HepG2 (cell line): ENCODE measurements around the gene NPDC1. TPM values are rescaled to one million over a fixed set of nuclear protein-coding genes. Genes with fewer than 3 reads are reported as not detected.

ENCODE experiments used
- AHR ChIP-seq: IDR thresholded peaks from 2 replicates; pipeline ENCODE4 v1.6.1; 2018; ENCODE audit warnings: missing genetic modification reagents, missing compliant biosample characterization
- ATF7 ChIP-seq, 2 experiments: fragments of 450-650 bp in 1 of 2; sonication (generic) in 1 of 2; formaldehyde crosslinking in 1 of 2; IDR thresholded peaks; 2 replicates each; pipeline versions ENCODE4 v1.4.0 to v1.6.1; 2016 to 2020; ENCODE audit warnings: antibody characterized with exemption in 1 of 2, mild to moderate bottlenecking in 1 of 2, missing genetic modification reagents in 1 of 2
- ATRX ChIP-seq: sonication (generic); formaldehyde crosslinking; IDR thresholded peaks from 2 replicates; pipeline ENCODE4 v1.4.0; 2020; ENCODE audit warnings: missing genetic modification reagents, borderline replicate concordance
- GABPA ChIP-seq, 2 experiments: IDR thresholded peaks; 2 replicates each; pipeline ENCODE4 v1.6.1; 2011 to 2016; ENCODE audit warnings: low read depth in 2 of 2, low read length in 1 of 2, missing biosample characterization in 1 of 2, missing genetic modification characterization in 1 of 2
- HNRNPUL1 ChIP-seq: fragments of 200-400 bp; formaldehyde crosslinking; IDR thresholded peaks from 2 replicates; pipeline ENCODE4 v1.6.1; 2017; ENCODE audit warnings: low read depth, mild to moderate bottlenecking, low read length, moderate library complexity
- KDM1A ChIP-seq: IDR thresholded peaks from 2 replicates; pipeline ENCODE4 v1.6.1; 2016; ENCODE audit warnings: missing compliant biosample characterization
- KLF15 ChIP-seq: sonication (generic); formaldehyde crosslinking; IDR thresholded peaks from 2 replicates; pipeline ENCODE4 v1.8.1; 2023; ENCODE audit warnings: borderline replicate concordance, mild to moderate bottlenecking, inconsistent platforms, missing genetic modification reagents, mixed read lengths
- SMAD3 ChIP-seq: sonication (generic); formaldehyde crosslinking; IDR thresholded peaks from 2 replicates; pipeline ENCODE4 v1.4.0; 2020; ENCODE audit warnings: missing genetic modification reagents
- SRSF1 ChIP-seq: fragments of 200-400 bp; formaldehyde crosslinking; optimal IDR thresholded peaks from 2 replicates; pipeline ENCODE3; 2017; ENCODE audit warnings: mild to moderate bottlenecking, low read depth, low read length, moderate library complexity
- TBP ChIP-seq: sonication (generic); formaldehyde crosslinking; IDR thresholded peaks from 2 replicates; pipeline ENCODE4 v1.5.0; 2020; ENCODE audit warnings: missing genetic modification reagents
- TOE1 ChIP-seq: sonication (generic); formaldehyde crosslinking; IDR thresholded peaks from 2 replicates; pipeline ENCODE4 v1.4.0; 2020; ENCODE audit warnings: mild to moderate bottlenecking, missing genetic modification reagents
- ZFP37 ChIP-seq: sonication (generic); formaldehyde crosslinking; IDR thresholded peaks from 2 replicates; pipeline ENCODE4 v1.4.0; 2020; ENCODE audit warnings: missing genetic modification reagents, borderline replicate concordance
- ZNF124 ChIP-seq: sonication (generic); formaldehyde crosslinking; IDR thresholded peaks from 2 replicates; pipeline ENCODE4 v1.4.0; 2020; ENCODE audit warnings: missing genetic modification reagents
- ZNF335 ChIP-seq: sonication (generic); formaldehyde crosslinking; IDR thresholded peaks from 2 replicates; pipeline ENCODE4 v1.4.0; 2020; ENCODE audit warnings: missing genetic modification reagents
- polyA plus RNA-seq, 8 experiments: library from polyadenylated mRNA; depleted of rRNA in 3 of 8; stranded (reverse) in 7 of 8; unstranded in 1 of 8; fragments of >200 nt; fragmentation: Illumina TruSeq in 4 of 8; extraction: Trizol in 4 of 8; gene quantifications; 2 replicates each; pipeline versions ENCODE4 v1.2.1 to v1.2.3, GENCODE V29; 2011 to 2016; ENCODE audit warnings: low read depth in 4 of 8, missing spikeins in 1 of 8, mixed read lengths in 1 of 8; ENCODE audit not compliant: insufficient read depth in 1 of 8
- total RNA-seq, 5 experiments: library from RNA; depleted of rRNA; stranded (reverse); fragments of >200 nt; fragmentation: Illumina TruSeq; extraction: Trizol; gene quantifications; 2 replicates each; pipeline ENCODE4 v1.2.3, GENCODE V29; 2016; ENCODE audit warnings: low read depth in 1 of 5
- TF ChIP-seq, protein P1 (sequence below): sonication (generic); formaldehyde crosslinking; IDR thresholded peaks from 2 replicates; pipeline ENCODE4 v1.8.1; 2023; ENCODE audit warnings: missing genetic modification reagents, mild to moderate bottlenecking, borderline replicate concordance
- TF ChIP-seq, protein P2 (sequence below): IDR thresholded peaks from 2 replicates; pipeline ENCODE4 v1.6.1; 2016; ENCODE audit warnings: control low read depth
- TF ChIP-seq, protein P3 (sequence below): IDR thresholded peaks from 2 replicates; pipeline ENCODE4 v1.6.1; 2018; ENCODE audit warnings: missing genetic modification reagents, mild to moderate bottlenecking, missing compliant biosample characterization
- TF ChIP-seq, protein P4 (sequence below): sonication (generic); formaldehyde crosslinking; IDR thresholded peaks from 2 replicates; pipeline ENCODE4 v1.5.1; 2020; ENCODE audit warnings: missing genetic modification reagents, mild to moderate bottlenecking, borderline replicate concordance

The NPDC1 gene
- total and polyA plus RNA-seq, 2 of the 13 experiments (the other 11 are each of a cell fraction or from before 2014, with no cell fraction given) = 0.84 to 5.4 TPM

DNA sequence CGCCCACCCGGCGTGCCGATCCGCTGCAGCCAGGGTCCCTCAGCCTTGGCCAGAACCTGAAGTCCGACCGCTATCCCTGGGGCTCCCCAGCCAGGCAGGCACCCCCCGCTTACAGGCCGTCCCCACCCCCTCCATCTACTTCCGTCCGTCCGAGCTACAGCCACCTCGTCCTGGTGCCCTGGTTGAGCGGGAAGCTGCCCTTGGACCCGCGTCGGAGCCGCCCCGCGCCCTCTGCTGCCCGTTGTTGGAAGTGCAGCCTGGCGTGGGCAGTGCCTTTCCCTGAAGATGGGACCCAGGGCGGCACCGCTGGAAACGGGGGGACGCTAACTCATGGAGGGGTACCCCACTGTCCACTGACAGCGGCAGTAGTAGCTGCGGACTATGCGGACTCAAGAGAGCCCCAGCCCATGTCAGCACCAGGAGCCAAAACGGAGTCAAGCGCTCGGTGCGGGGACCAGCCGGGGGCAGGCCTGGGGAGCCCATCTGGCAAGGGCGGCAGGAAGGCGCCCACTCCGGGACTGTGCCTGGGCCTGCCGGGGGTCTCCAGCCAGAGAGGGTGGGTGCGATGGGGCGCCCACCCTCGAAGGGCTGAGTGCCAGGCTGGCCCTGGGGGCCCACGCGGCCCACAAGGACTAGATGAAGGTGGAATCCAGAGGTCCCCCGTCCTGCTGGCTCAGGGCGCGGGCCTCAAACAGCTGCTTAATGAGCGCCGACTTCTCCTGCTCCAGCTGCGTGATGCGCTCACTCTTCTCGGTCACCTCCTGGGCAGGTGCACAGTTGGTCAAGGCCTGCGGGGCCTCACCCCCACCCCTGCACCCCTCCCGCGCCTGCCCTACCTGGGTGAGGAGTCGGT lies 18.3 kb upstream of the NPDC1 start (continued):
- TF ChIP-seq HNRNPUL1 (no peak), ATF7 (IDR thresholded peaks at IDR 0.05) (no peak), ATF7 (CRISPR knock-in tag; IDR thresholded peaks at IDR 0.05) (no peak), TBP (CRISPR knock-in tag) (no peak), KLF15 (no peak), ZFP37 (no peak), ZNF335 (CRISPR knock-in tag) (no peak), TOE1 (CRISPR knock-in tag) (no peak), SMAD3 (CRISPR knock-in tag) (no peak), ZNF124 (CRISPR knock-in tag) (no peak), SRSF1 (no peak), ATRX (CRISPR knock-in tag) (no peak), AHR (CRISPR knock-in tag) (no peak), GABPA (IDR thresholded peaks at IDR 0.05; ENCODE audit: low read depth, low read length) (no peak), GABPA (CRISPR knock-in tag; IDR thresholded peaks at IDR 0.05; ENCODE audit: low read depth) (peak; percentile 26; the same call in 1 of the 2 replicates), KDM1A (CRISPR knock-in tag) (no peak)
- TF ChIP-seq, protein P1, sequence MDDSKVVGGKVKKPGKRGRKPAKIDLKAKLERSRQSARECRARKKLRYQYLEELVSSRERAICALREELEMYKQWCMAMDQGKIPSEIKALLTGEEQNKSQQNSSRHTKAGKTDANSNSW (CRISPR knock-in tag) = no peak
- TF ChIP-seq, protein P2, sequence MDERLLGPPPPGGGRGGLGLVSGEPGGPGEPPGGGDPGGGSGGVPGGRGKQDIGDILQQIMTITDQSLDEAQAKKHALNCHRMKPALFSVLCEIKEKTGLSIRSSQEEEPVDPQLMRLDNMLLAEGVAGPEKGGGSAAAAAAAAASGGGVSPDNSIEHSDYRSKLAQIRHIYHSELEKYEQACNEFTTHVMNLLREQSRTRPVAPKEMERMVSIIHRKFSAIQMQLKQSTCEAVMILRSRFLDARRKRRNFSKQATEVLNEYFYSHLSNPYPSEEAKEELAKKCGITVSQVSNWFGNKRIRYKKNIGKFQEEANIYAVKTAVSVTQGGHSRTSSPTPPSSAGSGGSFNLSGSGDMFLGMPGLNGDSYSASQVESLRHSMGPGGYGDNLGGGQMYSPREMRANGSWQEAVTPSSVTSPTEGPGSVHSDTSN (CRISPR knock-in tag) = no peak
- TF ChIP-seq, protein P3, sequence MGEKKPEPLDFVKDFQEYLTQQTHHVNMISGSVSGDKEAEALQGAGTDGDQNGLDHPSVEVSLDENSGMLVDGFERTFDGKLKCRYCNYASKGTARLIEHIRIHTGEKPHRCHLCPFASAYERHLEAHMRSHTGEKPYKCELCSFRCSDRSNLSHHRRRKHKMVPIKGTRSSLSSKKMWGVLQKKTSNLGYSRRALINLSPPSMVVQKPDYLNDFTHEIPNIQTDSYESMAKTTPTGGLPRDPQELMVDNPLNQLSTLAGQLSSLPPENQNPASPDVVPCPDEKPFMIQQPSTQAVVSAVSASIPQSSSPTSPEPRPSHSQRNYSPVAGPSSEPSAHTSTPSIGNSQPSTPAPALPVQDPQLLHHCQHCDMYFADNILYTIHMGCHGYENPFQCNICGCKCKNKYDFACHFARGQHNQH (CRISPR knock-in tag) = peak; percentile 59; the same call in 1 of the 2 replicates
- TF ChIP-seq, protein P4, sequence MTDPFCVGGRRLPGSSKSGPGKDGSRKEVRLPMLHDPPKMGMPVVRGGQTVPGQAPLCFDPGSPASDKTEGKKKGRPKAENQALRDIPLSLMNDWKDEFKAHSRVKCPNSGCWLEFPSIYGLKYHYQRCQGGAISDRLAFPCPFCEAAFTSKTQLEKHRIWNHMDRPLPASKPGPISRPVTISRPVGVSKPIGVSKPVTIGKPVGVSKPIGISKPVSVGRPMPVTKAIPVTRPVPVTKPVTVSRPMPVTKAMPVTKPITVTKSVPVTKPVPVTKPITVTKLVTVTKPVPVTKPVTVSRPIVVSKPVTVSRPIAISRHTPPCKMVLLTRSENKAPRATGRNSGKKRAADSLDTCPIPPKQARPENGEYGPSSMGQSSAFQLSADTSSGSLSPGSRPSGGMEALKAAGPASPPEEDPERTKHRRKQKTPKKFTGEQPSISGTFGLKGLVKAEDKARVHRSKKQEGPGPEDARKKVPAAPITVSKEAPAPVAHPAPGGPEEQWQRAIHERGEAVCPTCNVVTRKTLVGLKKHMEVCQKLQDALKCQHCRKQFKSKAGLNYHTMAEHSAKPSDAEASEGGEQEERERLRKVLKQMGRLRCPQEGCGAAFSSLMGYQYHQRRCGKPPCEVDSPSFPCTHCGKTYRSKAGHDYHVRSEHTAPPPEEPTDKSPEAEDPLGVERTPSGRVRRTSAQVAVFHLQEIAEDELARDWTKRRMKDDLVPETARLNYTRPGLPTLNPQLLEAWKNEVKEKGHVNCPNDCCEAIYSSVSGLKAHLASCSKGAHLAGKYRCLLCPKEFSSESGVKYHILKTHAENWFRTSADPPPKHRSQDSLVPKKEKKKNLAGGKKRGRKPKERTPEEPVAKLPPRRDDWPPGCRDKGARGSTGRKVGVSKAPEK (CRISPR knock-in tag) = no peak
